Activated naive CD4-positive, alpha-beta T cell treated with anti-CD3 and anti-CD28 coated beads, Interleukin-2, amount 10 ng/mL, durations not matched to agents 7 days and 5 days (primary cell): Measurements from ENCODE around the gene AK5.
"Not testable (repeated sequence)": the region's sequence is repeated elsewhere in the genome, so short reads cannot be mapped to it uniquely, and the experiment has no call there.

Experiments used
- CTCF ChIA-PET: fragments of 350-600 bp; sonication (Branson Sonifier 250); formaldehyde crosslinking; loops from one replicate; lab custom pipeline; 2021; ENCODE audit warnings: antibody characterized with exemption; lab: Charles Lee
- DNase-seq: peaks from one replicate; pipeline ENCODE4 v3.0.0-alpha.2; 2020
- H3K27ac Mint-ChIP-seq: one replicate; pipeline ENCODE4 v1.8.0; 2021; ENCODE audit warnings: mild to moderate bottlenecking, moderate library complexity, mixed read lengths
- H3K27me3 Mint-ChIP-seq: one replicate; pipeline ENCODE4 v1.8.0; 2021; ENCODE audit warnings: mild to moderate bottlenecking, mixed read lengths
- H3K36me3 Mint-ChIP-seq: one replicate; pipeline ENCODE4 v1.8.0; 2021; ENCODE audit warnings: mixed read lengths
- H3K4me1 Mint-ChIP-seq: one replicate; pipeline ENCODE4 v1.8.0; 2021; ENCODE audit warnings: mixed read lengths
- H3K4me3 Mint-ChIP-seq: one replicate; pipeline ENCODE4 v1.8.0; 2021; ENCODE audit warnings: mild to moderate bottlenecking, moderate library complexity, mixed read lengths
- H3K9me3 Mint-ChIP-seq: one replicate; pipeline ENCODE4 v1.8.0; 2021; ENCODE audit warnings: mixed read lengths

The AK5 gene

DNA sequence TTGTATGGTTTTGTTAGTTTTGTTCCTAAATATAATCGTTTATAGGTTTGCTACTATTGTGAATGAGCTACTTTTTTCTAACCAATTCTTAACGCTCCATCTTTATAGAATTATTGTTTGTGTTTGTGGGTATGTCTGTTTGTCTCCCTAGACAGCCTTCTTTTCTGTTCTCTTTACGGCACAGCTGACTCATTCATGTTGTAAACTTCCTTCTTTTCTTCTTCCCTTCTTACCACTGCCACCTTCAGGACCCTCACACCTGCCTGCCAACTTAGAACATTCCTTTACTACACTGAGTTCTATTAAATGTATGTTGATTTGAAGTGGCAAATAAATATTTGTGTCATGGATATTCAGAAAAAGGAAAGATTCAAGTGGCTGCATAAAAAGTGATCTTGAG, 29.1 kb downstream of the AK5 start:
- Mint-ChIP-seq H3K4me1 (peaks cover 32% of the 10 kb centered on the region), H3K36me3 (peaks cover 11% of the 10 kb centered on the region), H3K27ac (no peak overlapping the region), H3K4me3 (no peak overlapping the region), H3K27me3 (no peaks in the 10 kb centered on the region), H3K9me3 (peaks cover 4% of the 10 kb centered on the region)
- no peak for DNase-seq
- CTCF ChIA-PET = no interaction called here

DNA sequence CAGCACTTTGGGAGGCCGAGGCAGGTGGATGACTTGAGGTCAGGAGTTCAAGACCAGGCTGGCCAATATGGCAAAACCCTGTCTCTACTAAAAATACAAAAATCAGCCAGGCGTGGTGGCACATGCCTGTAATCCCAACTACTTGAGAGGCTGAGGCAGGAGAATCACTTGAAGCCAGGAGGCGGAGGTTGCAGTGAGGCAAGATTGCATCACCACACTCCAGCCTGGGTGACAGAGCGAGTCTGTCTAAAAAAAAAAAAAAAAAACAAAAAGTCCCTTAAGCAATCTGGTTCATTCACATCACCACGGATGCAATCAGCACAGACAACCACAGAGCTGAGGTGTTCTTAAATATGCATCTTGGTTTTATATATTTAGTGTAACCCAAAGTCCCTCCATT, 30.5 kb downstream of the AK5 start:
- DNase-seq = not testable (repeated sequence)
- peaks cover 31% of the 10 kb centered on the region for H3K4me1 Mint-ChIP-seq

DNA sequence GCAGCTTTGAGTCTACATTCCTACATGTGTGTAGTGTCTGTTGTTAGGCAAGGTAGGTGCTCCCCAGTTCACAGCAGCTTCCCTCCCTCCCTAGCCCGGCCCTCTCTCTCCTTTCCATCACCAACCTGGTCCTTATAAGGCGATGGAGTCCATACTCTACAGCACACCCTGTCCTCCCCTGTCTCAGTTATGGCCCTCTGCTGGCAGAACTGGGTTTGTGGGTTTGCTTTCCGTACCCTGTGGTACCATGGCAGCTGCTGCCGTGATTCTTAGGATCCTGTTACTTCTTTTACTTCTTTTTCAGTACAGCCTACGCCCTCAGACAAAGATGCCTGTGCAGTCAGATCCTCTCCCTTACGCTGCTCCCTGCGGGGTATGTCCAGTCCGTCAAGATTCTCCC, 31.7 kb downstream of the AK5 start:
- H3K27ac Mint-ChIP-seq = no peak overlapping the region

More for the DNA sequence above, 30.5 kb downstream of the AK5 start:
- not testable (repeated sequence) for H3K36me3 Mint-ChIP-seq, H3K4me3 Mint-ChIP-seq, H3K9me3 Mint-ChIP-seq, H3K27ac Mint-ChIP-seq, H3K27me3 Mint-ChIP-seq
- CTCF ChIA-PET = interaction anchor here (1.2 kb wide), 1 partner anchor 9 kb away, joined by 3 read pairs; no protein-coding TSS in a partner anchor

DNA sequence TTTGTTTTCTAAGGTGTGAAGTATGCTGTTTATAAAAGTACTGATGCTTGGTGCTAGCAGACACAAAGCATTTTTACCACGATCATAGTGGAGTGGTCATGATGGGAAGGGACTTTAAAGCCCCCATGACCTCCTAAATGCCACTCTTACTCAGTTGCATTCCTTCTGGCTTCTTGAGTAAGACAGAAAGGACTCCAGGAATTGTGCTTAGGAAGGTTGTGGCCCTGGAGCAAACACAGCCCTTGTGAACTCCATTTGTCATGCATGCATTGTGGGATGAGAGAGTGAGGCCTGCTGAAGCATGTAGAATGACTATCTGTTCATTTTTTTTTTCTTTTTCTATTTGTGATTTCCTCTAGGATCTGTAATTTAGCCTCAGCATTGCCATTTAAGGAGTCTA, 34.2 kb downstream of the AK5 start:
- Mint-ChIP-seq H3K4me1 (peaks cover 10% of the 10 kb centered on the region), H3K27me3 (no peaks in the 10 kb centered on the region), H3K4me3 (no peak overlapping the region), H3K27ac (no peak overlapping the region), H3K9me3 (no peaks in the 10 kb centered on the region), H3K36me3 (peaks cover 4% of the 10 kb centered on the region)
- CTCF ChIA-PET = no interaction called here
- no peak for DNase-seq

More for the DNA sequence above, 31.7 kb downstream of the AK5 start:
- H3K36me3 Mint-ChIP-seq = peaks cover 4% of the 10 kb centered on the region
- H3K4me3 Mint-ChIP-seq = no peak overlapping the region
- H3K4me1 Mint-ChIP-seq = peaks cover 26% of the 10 kb centered on the region
- CTCF ChIA-PET = interaction anchor here (0.9 to 1.2 kb wide), 2 partner anchors 10 to 94 kb away, joined by 3 read pairs; partner anchors contain the start of gene PIGK
- no peaks in the 10 kb centered on the region for H3K9me3 Mint-ChIP-seq
- no peaks in the 10 kb centered on the region for H3K27me3 Mint-ChIP-seq
- DNase-seq = peak; percentile 45

DNA sequence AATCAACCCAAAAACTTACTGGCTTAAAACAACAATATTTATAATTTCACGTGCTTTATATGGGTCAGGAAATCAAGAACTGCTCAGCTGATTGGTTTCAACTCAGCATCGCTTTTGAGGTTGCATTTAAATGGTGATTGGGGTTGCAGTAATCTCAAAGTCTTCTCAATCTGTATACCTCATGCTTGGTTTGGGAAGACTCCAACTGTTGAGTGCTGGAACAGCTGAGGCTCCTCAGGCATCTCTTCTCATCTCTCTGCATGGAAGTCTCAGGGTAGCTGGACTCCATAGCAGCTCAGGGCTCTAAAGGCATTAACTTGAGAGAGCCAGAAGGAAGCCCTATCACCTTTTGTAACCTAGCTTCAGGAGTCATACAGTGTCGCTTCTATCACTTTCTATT, 35.1 kb downstream of the AK5 start:
- H3K27me3 Mint-ChIP-seq = no peaks in the 10 kb centered on the region
- CTCF ChIA-PET = no interaction called here
- no peaks in the 10 kb centered on the region for H3K9me3 Mint-ChIP-seq
- H3K4me3 Mint-ChIP-seq = no peak overlapping the region
- no peak for DNase-seq
- H3K36me3 Mint-ChIP-seq = peaks cover 2% of the 10 kb centered on the region
- H3K27ac Mint-ChIP-seq = no peak overlapping the region
- peaks cover 9% of the 10 kb centered on the region for H3K4me1 Mint-ChIP-seq

DNA sequence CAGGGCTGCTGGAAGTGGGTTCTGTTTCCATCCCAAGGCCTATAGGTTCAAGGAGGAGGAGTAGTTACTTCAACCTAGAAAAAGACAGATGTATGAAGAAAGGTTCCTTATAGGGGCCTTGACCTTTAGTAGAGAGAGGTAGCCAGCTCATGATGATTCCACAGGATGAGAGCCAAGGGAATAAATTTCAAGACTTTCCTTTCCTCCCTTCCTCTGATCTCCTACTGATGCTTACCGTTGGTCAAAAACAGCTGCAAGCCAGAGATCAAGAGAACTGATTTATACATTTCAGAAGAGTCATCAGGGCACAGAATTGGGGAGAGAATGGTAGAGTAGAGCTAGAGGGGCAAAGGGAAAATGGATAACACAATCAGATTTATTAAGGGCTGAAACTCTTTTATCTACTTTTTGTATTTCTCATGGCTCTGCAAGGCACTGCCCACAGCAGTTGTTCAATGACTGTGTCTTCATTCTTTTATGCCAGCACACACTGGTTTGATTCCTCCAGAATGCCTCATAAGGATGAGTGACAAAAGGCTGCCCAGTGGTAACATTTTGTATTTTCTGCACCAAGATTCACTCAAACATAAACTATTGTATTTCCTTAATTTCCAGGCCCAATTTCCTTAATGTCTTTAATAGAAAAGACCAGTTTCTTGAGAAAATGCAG, 37.4 kb downstream of the AK5 start:
- Mint-ChIP-seq H3K27me3 (no peaks in the 10 kb centered on the region), H3K27ac (no peak overlapping the region), H3K36me3 (no peaks in the 10 kb centered on the region), H3K9me3 (no peaks in the 10 kb centered on the region), H3K4me3 (no peak overlapping the region), H3K4me1 (peaks cover 4% of the 10 kb centered on the region)
- CTCF ChIA-PET = no interaction called here
- DNase-seq = no peak

DNA sequence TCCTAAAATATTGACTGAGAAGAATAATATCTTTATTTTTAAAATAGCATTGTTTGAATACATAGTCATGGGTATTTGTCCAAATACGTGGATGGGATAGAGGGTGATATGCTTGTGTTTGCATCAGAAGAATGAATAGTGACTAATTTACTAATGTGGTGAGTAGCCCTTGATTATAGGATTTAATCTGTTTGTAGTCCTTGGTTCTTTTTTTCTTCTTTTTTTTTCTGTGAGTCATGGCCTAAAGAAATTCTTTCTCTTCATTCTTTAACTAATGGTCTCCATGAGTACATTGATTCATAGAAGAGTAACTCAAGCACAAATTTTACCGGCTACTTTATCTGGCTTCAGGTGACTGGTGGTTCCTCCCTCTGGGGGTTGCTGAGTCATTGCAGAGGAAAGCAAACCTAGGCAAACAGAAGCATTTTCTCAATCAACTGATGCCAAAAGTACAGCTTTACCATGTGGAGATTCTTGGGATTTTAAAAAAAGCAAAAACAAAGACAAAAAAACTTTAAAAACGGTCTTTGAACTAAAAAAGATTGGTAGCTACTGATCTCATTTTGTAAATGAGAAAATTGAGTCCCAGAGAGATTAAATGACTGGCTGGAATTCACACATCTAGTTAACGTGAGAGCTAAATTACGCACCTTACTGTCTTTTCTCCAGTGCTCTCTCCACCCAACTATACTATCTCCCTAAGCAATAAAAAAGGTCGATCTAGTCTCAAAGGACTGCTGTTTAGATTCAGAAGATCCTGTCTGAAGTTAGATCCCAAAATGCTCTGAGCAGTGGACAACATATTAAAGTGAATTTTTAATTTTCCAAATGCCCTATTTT, 40.5 kb downstream of the AK5 start:
- H3K36me3 Mint-ChIP-seq = no peaks in the 10 kb centered on the region
- DNase-seq = no peak
- CTCF ChIA-PET = no interaction called here
- H3K27me3 Mint-ChIP-seq = no peaks in the 10 kb centered on the region
- H3K27ac Mint-ChIP-seq = no peak overlapping the region
- H3K9me3 Mint-ChIP-seq = no peaks in the 10 kb centered on the region
- H3K4me3 Mint-ChIP-seq = no peak overlapping the region
- H3K4me1 Mint-ChIP-seq = peaks cover 4% of the 10 kb centered on the region

DNA sequence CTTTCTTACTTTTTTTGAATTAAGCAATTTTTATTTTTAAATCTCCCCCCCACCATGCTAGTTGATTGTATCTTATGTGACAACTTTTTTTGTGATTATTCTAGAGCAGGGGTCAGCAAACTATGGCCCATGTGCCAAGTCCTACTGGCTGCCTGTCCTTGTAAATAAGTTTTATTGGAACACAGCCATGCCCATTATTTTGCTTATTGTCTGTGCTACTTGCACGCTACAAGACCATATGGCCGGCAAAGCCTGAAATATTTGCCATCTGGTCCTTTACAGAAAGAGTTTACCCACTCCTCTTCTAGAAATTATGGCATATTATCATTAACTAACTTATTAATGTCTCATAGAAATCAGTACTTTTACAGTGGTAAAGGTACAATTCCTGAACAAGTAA, 51.7 kb downstream of the AK5 start:
- Mint-ChIP-seq H3K36me3 (no peaks in the 10 kb centered on the region), H3K27me3 (no peaks in the 10 kb centered on the region), H3K27ac (no peak overlapping the region), H3K9me3 (peaks cover 4% of the 10 kb centered on the region), H3K4me3 (no peak overlapping the region), H3K4me1 (peaks cover 4% of the 10 kb centered on the region)
- CTCF ChIA-PET = no interaction called here
- DNase-seq = no peak

DNA sequence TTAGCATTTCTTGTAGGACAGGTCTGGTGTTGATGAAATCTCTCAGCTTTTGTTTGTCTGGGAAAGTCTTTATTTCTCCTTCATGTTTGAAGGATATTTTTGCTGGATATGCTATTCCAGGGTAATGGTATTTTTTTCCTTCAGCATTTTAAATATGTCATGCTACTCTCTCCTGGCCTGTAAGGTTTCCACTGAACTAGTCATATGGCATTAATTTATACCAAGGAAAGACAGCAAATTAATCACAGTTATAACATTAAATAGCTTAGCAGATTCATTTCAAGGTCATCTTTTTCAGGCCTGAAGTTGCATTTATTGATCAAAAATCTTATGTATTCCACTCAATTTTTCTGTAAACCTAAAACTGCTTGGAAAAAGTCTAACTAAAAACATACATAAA, 54.9 kb downstream of the AK5 start:
- CTCF ChIA-PET = no interaction called here
- H3K27me3 Mint-ChIP-seq = no peaks in the 10 kb centered on the region
- H3K4me3 Mint-ChIP-seq = no peak overlapping the region
- DNase-seq = no peak
- peaks cover 2% of the 10 kb centered on the region for H3K9me3 Mint-ChIP-seq
- no peak overlapping the region for H3K27ac Mint-ChIP-seq
- no peaks in the 10 kb centered on the region for H3K36me3 Mint-ChIP-seq
- H3K4me1 Mint-ChIP-seq = no peaks in the 10 kb centered on the region

DNA sequence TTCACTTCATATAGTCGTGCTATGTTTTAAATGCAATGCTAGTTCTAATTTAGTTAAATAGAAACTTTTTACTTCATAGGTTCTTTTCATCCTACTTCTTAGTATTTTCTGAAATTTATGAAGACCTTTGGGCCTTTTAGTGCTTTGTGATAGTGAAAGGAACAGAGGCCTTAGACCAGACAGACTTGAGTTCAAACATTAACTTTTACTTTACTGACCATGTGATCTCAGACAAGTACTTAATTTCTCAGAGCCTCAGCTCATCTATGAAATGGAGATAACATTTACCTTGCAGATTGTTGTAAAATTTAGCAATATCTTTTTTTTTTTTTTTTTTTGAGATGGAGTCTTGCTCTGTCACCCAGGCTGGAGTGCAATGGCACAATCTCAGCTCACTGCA, 57.5 kb downstream of the AK5 start:
- peaks cover 2% of the 10 kb centered on the region for H3K9me3 Mint-ChIP-seq
- H3K27ac Mint-ChIP-seq = no peak overlapping the region
- H3K36me3 Mint-ChIP-seq = no peaks in the 10 kb centered on the region
- H3K4me3 Mint-ChIP-seq = no peak overlapping the region
- H3K4me1 Mint-ChIP-seq = no peaks in the 10 kb centered on the region
- CTCF ChIA-PET = no interaction called here
- no peaks in the 10 kb centered on the region for H3K27me3 Mint-ChIP-seq
- DNase-seq = no peak

DNA sequence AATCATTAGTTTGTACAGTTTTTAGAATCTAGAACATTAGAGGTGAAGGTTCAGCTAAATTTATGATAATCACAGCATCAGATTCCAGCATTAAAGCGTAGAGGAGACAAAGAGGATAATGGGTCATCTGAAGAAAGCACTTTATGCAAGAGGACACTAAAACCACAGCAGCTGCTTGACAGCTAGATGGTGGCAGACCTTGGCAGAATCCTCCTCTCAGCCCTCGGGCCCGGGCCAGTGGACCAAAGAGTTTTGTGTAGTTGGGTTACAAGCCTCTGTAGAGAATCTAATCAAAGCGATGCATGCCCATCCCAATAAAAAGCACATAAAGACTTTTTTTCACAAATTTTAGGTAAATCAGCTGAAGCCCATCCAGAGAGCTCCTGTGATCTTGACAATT, 59.4 kb downstream of the AK5 start:
- Mint-ChIP-seq H3K4me1 (no peaks in the 10 kb centered on the region), H3K4me3 (no peak overlapping the region), H3K27me3 (no peaks in the 10 kb centered on the region), H3K36me3 (no peaks in the 10 kb centered on the region), H3K27ac (no peak overlapping the region), H3K9me3 (no peaks in the 10 kb centered on the region)
- CTCF ChIA-PET = no interaction called here
- DNase-seq = no peak

DNA sequence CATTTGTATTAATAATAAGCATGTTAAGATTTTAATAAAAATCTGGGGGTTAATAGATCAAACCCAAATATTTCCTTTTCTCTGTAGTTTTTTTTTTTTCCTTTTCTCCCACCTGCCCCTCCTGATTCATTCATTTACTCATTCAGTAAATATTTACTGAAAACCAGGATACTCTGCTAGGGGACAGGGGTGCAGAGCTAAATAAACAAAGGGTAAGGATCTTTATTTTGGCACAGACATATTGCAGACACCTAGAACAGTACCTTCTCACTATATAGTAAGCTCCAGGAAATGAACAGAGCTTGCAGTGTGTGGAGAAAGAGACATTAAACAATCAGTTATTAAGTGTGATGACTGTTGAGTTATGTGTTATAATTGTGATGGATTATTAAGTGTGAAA, 60.9 kb downstream of the AK5 start:
- no peaks in the 10 kb centered on the region for H3K36me3 Mint-ChIP-seq
- CTCF ChIA-PET = no interaction called here

DNA sequence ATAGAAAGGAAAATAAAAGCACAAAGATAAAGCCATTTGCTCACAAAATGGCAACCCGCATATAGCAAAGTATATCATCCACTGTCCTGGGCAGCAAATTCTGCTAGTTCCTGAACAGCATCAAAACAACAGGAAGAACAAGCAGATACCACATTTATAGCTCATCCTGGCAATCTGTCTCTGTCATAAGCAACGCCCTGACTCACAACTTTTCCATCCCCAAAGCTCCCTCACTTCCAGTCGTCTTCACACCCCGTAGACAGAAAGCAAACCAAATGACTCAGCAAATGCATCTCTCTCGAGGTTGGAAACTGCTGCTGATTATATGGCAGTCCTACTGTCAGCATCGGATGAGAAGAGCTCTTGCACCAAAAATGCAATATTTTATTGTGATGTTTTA, 65.8 kb downstream of the AK5 start:
- CTCF ChIA-PET = no interaction called here
- Mint-ChIP-seq H3K27ac (no peak overlapping the region), H3K36me3 (no peaks in the 10 kb centered on the region), H3K4me3 (no peak overlapping the region), H3K9me3 (no peaks in the 10 kb centered on the region), H3K27me3 (no peaks in the 10 kb centered on the region), H3K4me1 (peaks cover 17% of the 10 kb centered on the region)
- DNase-seq = no peak

More for the DNA sequence above, 60.9 kb downstream of the AK5 start:
- H3K4me1 Mint-ChIP-seq = peaks cover 6% of the 10 kb centered on the region
- no peak for DNase-seq
- H3K27ac Mint-ChIP-seq = no peak overlapping the region
- no peaks in the 10 kb centered on the region for H3K9me3 Mint-ChIP-seq
- no peaks in the 10 kb centered on the region for H3K27me3 Mint-ChIP-seq
- H3K4me3 Mint-ChIP-seq = no peak overlapping the region

DNA sequence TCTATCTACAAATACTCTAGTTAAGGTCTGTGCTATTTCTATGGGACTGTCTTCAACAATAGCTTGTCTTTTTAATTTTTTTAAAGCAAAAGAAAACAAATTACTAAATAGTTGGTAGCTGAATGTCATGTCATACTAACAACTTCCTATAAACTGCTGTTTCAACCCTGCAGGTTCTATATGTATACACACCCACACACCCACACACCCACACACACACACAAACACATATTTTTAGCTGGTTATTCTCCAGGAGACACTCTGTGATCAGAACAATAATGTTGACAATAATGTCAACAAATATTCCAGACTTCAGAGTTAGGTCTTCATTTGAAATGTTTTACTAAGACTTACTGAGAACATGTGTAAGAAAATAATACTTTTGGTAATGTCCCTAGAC, 66.7 kb downstream of the AK5 start:
- Mint-ChIP-seq H3K4me1 (peaks cover 19% of the 10 kb centered on the region), H3K4me3 (no peak overlapping the region), H3K27ac (no peak overlapping the region), H3K36me3 (no peaks in the 10 kb centered on the region), H3K9me3 (no peaks in the 10 kb centered on the region), H3K27me3 (no peaks in the 10 kb centered on the region)
- CTCF ChIA-PET = interaction anchor here (0.6 kb wide), 2 partner anchors 13 to 134 kb away, joined by 3 read pairs; no protein-coding TSS in a partner anchor
- no peak for DNase-seq

DNA sequence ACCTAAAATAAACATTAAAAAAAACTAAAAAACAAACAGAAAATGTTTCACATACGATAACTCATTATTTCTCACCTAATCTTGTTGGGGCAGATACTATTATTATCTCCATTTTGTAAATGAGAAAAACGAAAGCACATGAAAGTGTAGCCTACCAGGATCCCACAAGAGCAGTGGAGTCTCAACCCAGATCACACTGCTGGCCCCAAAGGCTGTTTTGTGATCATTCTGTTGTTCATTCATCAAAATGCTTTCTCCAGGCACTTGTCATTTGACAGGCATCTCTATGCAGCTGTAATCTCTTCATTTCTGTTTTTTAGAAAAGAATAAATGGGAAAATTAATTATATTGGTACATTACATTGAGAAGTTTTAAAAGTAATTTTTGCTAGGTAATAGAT, 67.5 kb downstream of the AK5 start:
- H3K9me3 Mint-ChIP-seq = no peaks in the 10 kb centered on the region
- CTCF ChIA-PET = no interaction called here
- DNase-seq = no peak
- peaks cover 25% of the 10 kb centered on the region for H3K4me1 Mint-ChIP-seq
- H3K27ac Mint-ChIP-seq = no peak overlapping the region
- H3K4me3 Mint-ChIP-seq = no peak overlapping the region
- H3K27me3 Mint-ChIP-seq = no peaks in the 10 kb centered on the region
- no peaks in the 10 kb centered on the region for H3K36me3 Mint-ChIP-seq
